Pancreas (tissue), 10 donors: ENCODE measurements around the gene LAMA4. TPM values are rescaled to one million over a fixed set of nuclear protein-coding genes. Genes with fewer than 3 reads are reported as not detected.

Source experiments
- ATAC-seq, 4 donors: fragments of 200-7000 bp; cut with Tn5 transposase; one replicate each; pipeline versions ENCODE4 v1.8.0 to v1.9.1; 2020; ENCODE audit warnings: mild to moderate bottlenecking in 4 of 4, moderate library complexity in 4 of 4
- DNase-seq, 6 donors: peaks; one replicate each; pipeline ENCODE4 v3.0.0-alpha.2; 2020
- FAIRE-seq: peaks from 2 replicates; lab custom pipeline; 2012; peaks lifted over from hg19 to GRCh38; lab: Jason Lieb, UNC
- H3K27ac ChIP-seq, 4 donors: fragments of 200-600 bp; sonication (generic); 1 replicate in 3 of 4; 2 replicates in 1 of 4; pipeline versions ENCODE4 v1.5.0 to v1.8.0; 2020
- H3K27me3 ChIP-seq, 4 donors: fragments of 200-600 bp; one replicate each; pipeline ENCODE4 v1.8.0; 2021
- H3K36me3 ChIP-seq, 3 donors: fragments of 200-600 bp; sonication (generic) in 1 of 3; one replicate each; pipeline versions ENCODE4 v1.5.0 to v1.8.0; 2020 to 2021
- H3K4me1 ChIP-seq, 3 donors: fragments of 200-600 bp; one replicate each; pipeline ENCODE4 v1.8.0; 2021
- H3K4me3 ChIP-seq, 4 donors: fragments of 200-600 bp; sonication (generic) in 2 of 4; one replicate each; pipeline versions ENCODE4 v1.5.0 to v1.8.0; 2020 to 2021
- H3K9me3 ChIP-seq, 4 donors: fragments of 200-600 bp; one replicate each; pipeline ENCODE4 v1.8.0; 2021
- WGBS, 2 donors: extraction: QIAGEN DNeasy Blood & Tissue Kit; methylation state at CpG; one replicate each; pipeline ENCODE4 v1.1.7; 2013; 5-methylcytosine and 5-hydroxymethylcytosine counted together
- intact Hi-C, 3 donors: fragments of 100-400 bp; cut with DNase I; formaldehyde crosslinking; loops; one replicate each; pipeline versions ENCODE4 v1.11.1 to v1.14.2; 2022
- polyA plus RNA-seq, 2 donors: library from polyadenylated mRNA; stranded (reverse); fragments of 200-250 nt; gene quantifications; one replicate each; pipeline ENCODE4 v1.2.3, GENCODE V29; 2013
- total RNA-seq, 6 donors: library from RNA; stranded (reverse); fragmentation: NEBNext Ultra II Directional in 4 of 6; extraction: Animal tissue kit (Norgen Biotek cat#: 25700) in 4 of 6; gene quantifications; one replicate each; pipeline versions ENCODE4 v1.2.1 to v1.2.4, GENCODE V29; 2021 to 2023
- TF ChIP-seq, protein P1 (sequence below), 4 donors: fragments of 200-600 bp; sonication (generic) in 3 of 4; IDR thresholded peaks; one replicate each; pipeline versions ENCODE4 v1.5.0 to v1.8.0; 2021; ENCODE audit warnings: antibody characterized with exemption in 4 of 4
- donor health status: healthy with polysubstance abuse.
- donor health status: DM: no; HTN: no; CAD: no; lungs with moderate emphysema.
- donor health status: DM: no; HTN: no; CAD: no.
- donor health status: control.
- donor health status: control.
- donor health status: Bipolar disorder and iron deficiency.
- donor health status: DM: yes; HTN: yes; CAD: no.
- donor health status: DM: no; HTN: no; CAD: no.
- donor health status: DM: no; HTN: no; CAD: no.
- donor health status: DM: yes; HTN: yes; CAD: no.

Gene LAMA4
- total and polyA plus RNA-seq, 8 donors: 1.3 to 14.0 (median 4.3) TPM

DNA sequence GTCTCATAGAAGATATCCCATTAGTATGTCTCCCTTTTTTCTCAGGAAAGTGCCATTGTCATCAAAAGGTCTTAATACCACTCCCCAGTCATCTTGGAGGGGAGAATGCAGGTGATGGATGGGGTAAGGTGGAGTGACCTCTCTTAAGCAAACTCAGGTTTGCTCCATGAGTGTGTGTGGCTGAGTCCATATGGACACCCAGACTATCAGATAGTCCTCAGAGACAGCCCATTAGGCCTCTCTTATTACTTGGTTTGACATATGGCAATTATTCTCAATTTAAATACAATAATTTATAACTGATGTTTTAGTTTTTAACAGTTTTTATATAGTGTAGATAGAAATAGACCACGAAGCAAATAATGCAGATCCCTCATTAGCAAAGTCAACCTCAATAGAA, 23.2 kb downstream of the LAMA4 start:
- ATAC-seq (no peak), FAIRE-seq (no peak), DNase-seq (no peak)
- Histone ChIP-seq H3K27me3 (no peaks in the 10 kb centered on the region), H3K4me1 (peaks cover 0 to 11% (median 3%) of the 10 kb centered on the region in 3 donors), H3K4me3 (no peak overlapping the region), H3K27ac (no peak overlapping the region), H3K9me3 (no peaks in the 10 kb centered on the region), H3K36me3 (no peaks in the 10 kb centered on the region)
- intact Hi-C loops: no loop called here
- TF ChIP-seq, protein P1, sequence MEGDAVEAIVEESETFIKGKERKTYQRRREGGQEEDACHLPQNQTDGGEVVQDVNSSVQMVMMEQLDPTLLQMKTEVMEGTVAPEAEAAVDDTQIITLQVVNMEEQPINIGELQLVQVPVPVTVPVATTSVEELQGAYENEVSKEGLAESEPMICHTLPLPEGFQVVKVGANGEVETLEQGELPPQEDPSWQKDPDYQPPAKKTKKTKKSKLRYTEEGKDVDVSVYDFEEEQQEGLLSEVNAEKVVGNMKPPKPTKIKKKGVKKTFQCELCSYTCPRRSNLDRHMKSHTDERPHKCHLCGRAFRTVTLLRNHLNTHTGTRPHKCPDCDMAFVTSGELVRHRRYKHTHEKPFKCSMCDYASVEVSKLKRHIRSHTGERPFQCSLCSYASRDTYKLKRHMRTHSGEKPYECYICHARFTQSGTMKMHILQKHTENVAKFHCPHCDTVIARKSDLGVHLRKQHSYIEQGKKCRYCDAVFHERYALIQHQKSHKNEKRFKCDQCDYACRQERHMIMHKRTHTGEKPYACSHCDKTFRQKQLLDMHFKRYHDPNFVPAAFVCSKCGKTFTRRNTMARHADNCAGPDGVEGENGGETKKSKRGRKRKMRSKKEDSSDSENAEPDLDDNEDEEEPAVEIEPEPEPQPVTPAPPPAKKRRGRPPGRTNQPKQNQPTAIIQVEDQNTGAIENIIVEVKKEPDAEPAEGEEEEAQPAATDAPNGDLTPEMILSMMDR (IDR thresholded peaks at IDR 0.05): no peak
- 91 to 97% methylated on average over 1 of the region's 1 CpG for WGBS, 2 donors

DNA sequence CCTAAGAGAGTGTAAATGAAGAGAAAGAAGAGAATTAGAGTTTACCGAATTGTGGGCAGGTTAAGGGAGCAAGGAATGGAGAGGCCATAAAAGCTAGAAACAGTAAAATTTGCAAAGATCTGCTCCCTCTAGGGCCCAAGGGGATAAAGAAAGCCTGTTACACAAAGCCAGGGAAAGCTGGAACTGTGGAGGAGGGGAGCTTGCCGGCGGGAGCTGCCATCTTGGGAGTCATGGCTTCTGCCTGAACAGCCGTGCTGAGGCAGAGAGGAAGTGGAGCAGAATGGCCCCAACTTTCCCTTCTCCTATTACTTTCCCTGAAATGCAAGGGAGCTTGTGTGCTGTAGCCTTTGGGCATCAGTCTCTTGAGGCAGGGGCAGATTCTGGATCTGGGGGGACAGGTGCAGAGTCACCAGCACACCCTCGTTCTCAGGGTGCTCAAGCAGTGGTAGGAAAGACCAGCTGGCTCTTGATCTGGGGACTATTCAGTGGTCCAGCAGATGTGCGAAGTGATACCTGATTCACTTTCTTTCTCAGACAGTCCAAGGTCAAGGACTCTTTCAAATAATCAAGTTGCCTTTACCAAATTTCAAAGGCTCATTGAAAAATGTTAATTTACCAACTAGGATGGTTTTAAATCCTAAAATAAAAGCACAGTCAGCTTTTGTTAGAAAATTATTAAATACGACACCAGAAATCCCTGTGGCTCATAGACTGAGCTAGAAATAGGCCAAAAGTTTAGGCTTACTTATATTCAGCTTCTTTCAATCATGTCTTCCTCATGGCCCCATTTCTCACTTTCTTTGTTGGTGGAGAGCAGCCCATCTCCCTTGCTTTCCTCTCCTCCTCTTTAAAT, 25.7 kb downstream of the LAMA4 start:
- 85 to 92% methylated on average over 7 of the region's 7 CpGs for WGBS, 2 donors
- no peak for DNase-seq
- peaks cover 0 to 11% (median 3%) of the 10 kb centered on the region in 3 donors for H3K4me1 ChIP-seq

DNA sequence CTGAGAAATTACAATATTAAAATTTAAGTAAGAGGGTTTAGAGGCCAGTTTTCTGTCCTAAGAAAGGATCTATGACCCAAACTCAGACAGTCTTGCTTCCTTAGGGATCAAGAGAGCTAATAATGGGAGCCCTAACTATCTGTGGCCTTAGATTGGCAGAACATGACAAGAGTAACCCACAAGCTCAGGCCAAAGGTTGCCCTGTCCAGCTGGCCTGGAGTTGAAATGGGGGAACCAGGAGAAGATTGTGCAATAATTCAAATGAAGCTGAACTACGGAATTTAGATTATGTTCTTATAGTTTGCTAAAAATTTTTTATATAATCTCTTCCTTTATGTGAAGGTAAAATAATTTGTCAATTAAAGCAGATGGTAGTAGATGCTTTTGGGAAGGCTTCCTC, 26.4 kb downstream of the LAMA4 start:
- FAIRE-seq: no peak
- no peaks in the 10 kb centered on the region for H3K36me3 ChIP-seq
- intact Hi-C loops: no loop called here
- TF ChIP-seq, protein P1 (IDR thresholded peaks at IDR 0.05): no peak
- no peaks in the 10 kb centered on the region for H3K9me3 ChIP-seq
- peaks cover 0 to 10% (median under 1%) of the 10 kb centered on the region in 3 donors for H3K4me1 ChIP-seq
- 76 to 80% methylated on average over 1 of the region's 1 CpG for WGBS, 2 donors
- DNase-seq: no peak
- no peak overlapping the region for H3K27ac ChIP-seq
- no peak for ATAC-seq
- no peak overlapping the region for H3K4me3 ChIP-seq
- no peaks in the 10 kb centered on the region for H3K27me3 ChIP-seq

More for the DNA sequence above, 25.7 kb downstream of the LAMA4 start:
- TF ChIP-seq, protein P1 (IDR thresholded peaks at IDR 0.05): no peak
- no peaks in the 10 kb centered on the region for H3K36me3 ChIP-seq
- FAIRE-seq (no peak), ATAC-seq (no peak)
- H3K4me3 ChIP-seq: no peak overlapping the region
- intact Hi-C loops: no loop called here
- no peak overlapping the region for H3K27ac ChIP-seq
- H3K9me3 ChIP-seq: no peaks in the 10 kb centered on the region
- H3K27me3 ChIP-seq: no peaks in the 10 kb centered on the region

DNA sequence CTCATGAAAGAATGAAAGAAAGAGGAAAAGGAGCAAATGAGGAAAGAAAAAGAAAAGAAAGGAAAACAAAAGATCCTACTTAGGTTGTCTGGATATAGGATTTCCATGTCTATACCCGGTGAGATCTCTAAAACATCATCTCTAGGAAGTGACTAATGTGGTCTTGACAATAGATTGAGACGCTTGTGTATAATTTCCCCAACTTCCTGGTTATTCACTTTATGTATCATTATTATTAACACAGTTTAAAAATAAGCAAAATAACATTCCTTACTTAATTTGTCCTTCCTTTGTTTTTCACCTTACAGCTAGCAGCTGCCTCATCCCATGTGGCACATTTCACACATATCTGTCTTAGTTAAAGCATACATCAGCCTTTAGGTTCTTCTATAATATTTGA, 27.0 kb downstream of the LAMA4 start:
- no peak for DNase-seq
- H3K36me3 ChIP-seq: no peaks in the 10 kb centered on the region
- H3K4me1 ChIP-seq: peaks cover 0 to 7% (median 0%) of the 10 kb centered on the region in 3 donors
- WGBS, 2 donors: 77 to 87% methylated on average over 2 of the region's 2 CpGs
- TF ChIP-seq, protein P1 (IDR thresholded peaks at IDR 0.05): no peak
- H3K27me3 ChIP-seq: no peaks in the 10 kb centered on the region
- no peaks in the 10 kb centered on the region for H3K9me3 ChIP-seq
- H3K4me3 ChIP-seq: no peak overlapping the region
- H3K27ac ChIP-seq: no peak overlapping the region
- FAIRE-seq: no peak
- no peak for ATAC-seq
- intact Hi-C loops: no loop called here

DNA sequence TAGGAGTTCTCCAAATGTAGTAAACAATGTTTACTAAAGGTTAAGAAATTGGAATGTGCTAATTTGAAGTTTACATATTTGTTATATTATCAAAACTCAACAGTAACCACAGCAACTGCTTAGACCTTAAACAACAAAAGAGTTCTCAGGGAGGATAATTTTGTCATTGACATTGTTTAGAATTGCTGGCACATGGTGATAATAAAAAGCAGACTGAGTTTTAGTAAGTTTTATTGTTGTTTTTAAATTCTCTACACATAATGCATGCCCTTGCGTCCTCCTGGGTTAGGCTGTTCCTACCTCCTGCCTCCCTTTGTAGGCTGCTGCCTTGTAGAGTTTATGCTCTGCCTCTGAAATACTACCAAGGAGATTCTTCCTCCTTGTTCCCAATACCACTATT, 28.7 kb downstream of the LAMA4 start:
- Histone ChIP-seq H3K27ac (no peak overlapping the region), H3K9me3 (no peaks in the 10 kb centered on the region), H3K36me3 (no peaks in the 10 kb centered on the region), H3K27me3 (no peaks in the 10 kb centered on the region), H3K4me3 (no peak overlapping the region), H3K4me1 (no peaks in the 10 kb centered on the region)
- DNase-seq (no peak), FAIRE-seq (no peak), ATAC-seq (no peak)
- TF ChIP-seq, protein P1 (IDR thresholded peaks at IDR 0.05): no peak
- intact Hi-C loops: no loop called here
- WGBS, 2 donors: 79 to 95% methylated on average over 1 of the region's 1 CpG
